PC-3 (cell line): ENCODE results near the gene ADAMTS9. TPM values are rescaled to one million over a fixed set of nuclear protein-coding genes. Genes with fewer than 3 reads are reported as not detected.

Source experiments
- ATAC-seq: fragments of 200-7000 bp; cut with Tn5 transposase; 2 replicates; pipeline ENCODE4 v1.9.1; 2020; ENCODE audit warnings: mild to moderate bottlenecking, moderate library complexity
- BruUV-seq: library from RNA; stranded (reverse); fragments of 400-500 nt; replicated peaks from 2 replicates; lab custom pipeline; 2021; lab: Mats Ljungman, UMichigan
- CTCF ChIA-PET: fragments of 300-600 bp; sonication (Branson Sonifier 250); formaldehyde crosslinking; loops from one replicate; lab custom pipeline; 2022; ENCODE audit warnings: antibody characterized with exemption; lab: Charles Lee
- POLR2A ChIA-PET: fragments of 300-600 bp; sonication (Branson Sonifier 250); formaldehyde crosslinking; loops from one replicate; lab custom pipeline; 2022; ENCODE audit warnings: antibody characterized with exemption; ENCODE audit not compliant: unreplicated experiment; lab: Charles Lee
- DNase-seq: peaks from one replicate; pipeline ENCODE4 v3.0.0-alpha.2; 2015
- H2AFZ ChIP-seq: fragments of 300-600 bp; sonication (generic); 2 replicates; pipeline ENCODE4 v1.6.0; 2016; ENCODE audit warnings: antibody characterized with exemption, low read length
- H3F3A ChIP-seq: fragments of 300-600 bp; sonication (generic); one replicate; pipeline ENCODE4 v1.6.0; 2017; ENCODE audit warnings: antibody characterized with exemption, low read length, control low read depth, mild to moderate bottlenecking; ENCODE audit not compliant: unreplicated experiment
- H3K27ac ChIP-seq: fragments of 300-600 bp; sonication (generic); 2 replicates; pipeline ENCODE4 v1.5.1; 2016; ENCODE audit warnings: mild to moderate bottlenecking, low read length
- H3K27me3 ChIP-seq: fragments of 300-600 bp; sonication (generic); 2 replicates; pipeline ENCODE4 v1.6.1; 2016; ENCODE audit warnings: low read length, mixed read lengths
- H3K36me3 ChIP-seq: fragments of 300-600 bp; sonication (generic); 2 replicates; pipeline ENCODE4 v1.6.1; 2016; ENCODE audit warnings: low read depth, mixed run types, low read length, mixed read lengths
- H3K4me1 ChIP-seq: fragments of 300-600 bp; sonication (generic); 2 replicates; pipeline ENCODE4 v1.5.1; 2016; ENCODE audit warnings: low read length; ENCODE audit not compliant: insufficient read depth
- H3K4me2 ChIP-seq: fragments of 300-600 bp; sonication (generic); 2 replicates; pipeline ENCODE4 v1.6.0; 2016; ENCODE audit warnings: low read length
- H3K4me3 ChIP-seq: fragments of 300-600 bp; sonication (generic); 2 replicates; pipeline ENCODE4 v1.5.1; 2016; ENCODE audit warnings: mild to moderate bottlenecking, low read length, mixed read lengths
- H3K79me2 ChIP-seq: fragments of 300-600 bp; sonication (generic); 2 replicates; pipeline ENCODE4 v1.6.1; 2017; ENCODE audit warnings: low read length, mixed read lengths
- H3K9ac ChIP-seq: fragments of 300-600 bp; sonication (generic); 2 replicates; pipeline ENCODE4 v1.6.0; 2016; ENCODE audit warnings: mild to moderate bottlenecking, low read length
- H3K9me2 ChIP-seq: fragments of 300-600 bp; sonication (generic); replicated peaks from 2 replicates; pipeline ENCODE4 v1.6.1; 2016; ENCODE audit warnings: mixed run types, low read length, mixed read lengths
- H3K9me3 ChIP-seq: fragments of 300-600 bp; sonication (generic); 2 replicates; pipeline ENCODE4 v1.6.1; 2016; ENCODE audit warnings: low read length, mixed read lengths
- H4K20me1 ChIP-seq: fragments of 300-600 bp; sonication (generic); 2 replicates; pipeline ENCODE4 v1.6.1; 2016; ENCODE audit warnings: low read length, mixed read lengths
- EZH2 ChIP-seq: fragments of 300-600 bp; sonication (generic); IDR thresholded peaks from one replicate; pipeline ENCODE4 v1.6.1; 2017; ENCODE audit warnings: antibody characterized with exemption, mild to moderate bottlenecking, low read length; ENCODE audit not compliant: unreplicated experiment
- EZH2phosphoT487 ChIP-seq: fragments of 300-600 bp; sonication (generic); IDR thresholded peaks from 2 replicates; pipeline ENCODE4 v1.6.1; 2018; ENCODE audit warnings: mild to moderate bottlenecking, antibody characterized with exemption, low read length, borderline replicate concordance
- intact Hi-C: fragments of 100-400 bp; cut with micrococcal nuclease; formaldehyde crosslinking; loops from 2 replicates; pipeline ENCODE4 v1.9.0; 2023
- total RNA-seq: library from RNA; depleted of rRNA; stranded (reverse); fragments of >200 nt; gene quantifications from 2 replicates; pipeline ENCODE4 v1.2.3, GENCODE V29; 2014
- TF ChIP-seq, protein P1 (sequence below): fragments of 300-600 bp; sonication (generic); conservative IDR thresholded peaks from 2 replicates; pipeline ENCODE4 v1.5.1; 2017; ENCODE audit warnings: antibody characterized with exemption, low read depth, mild to moderate bottlenecking, low read length

Gene ADAMTS9
- total RNA-seq, 1 experiment from 2014 or later = 0.55 TPM

DNA sequence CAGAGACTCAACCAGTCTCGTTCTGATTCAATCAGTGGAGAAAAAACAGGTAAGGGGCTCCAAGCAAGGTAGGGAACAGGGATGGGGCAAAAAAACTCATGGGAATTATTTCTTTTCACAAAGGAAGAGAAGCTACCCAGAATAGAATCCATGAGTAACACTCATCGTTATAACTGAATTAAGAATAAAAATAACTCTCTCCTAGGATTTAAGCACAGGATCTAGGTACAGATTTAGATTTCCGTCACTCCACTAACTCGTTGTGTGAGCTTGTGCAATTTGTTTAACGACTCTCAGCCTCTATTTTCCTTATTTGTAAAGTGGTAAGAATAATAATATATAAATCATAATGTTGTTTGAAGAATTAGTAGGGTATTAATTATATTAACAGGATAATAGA, 68.6 kb downstream of the ADAMTS9 start:
- Histone ChIP-seq H3K27ac (no peak overlapping the region), H3K9me2 (no peaks in the 10 kb centered on the region), H3K36me3 (no peaks in the 10 kb centered on the region), H3K79me2 (no peaks in the 10 kb centered on the region), H3K27me3 (no peaks in the 10 kb centered on the region), H3K4me2 (no peak overlapping the region), H3K4me3 (no peak overlapping the region), H2AFZ (no peak overlapping the region), H3K4me1 (no peaks in the 10 kb centered on the region), H3F3A (no peaks in the 10 kb centered on the region), H3K9ac (no peak overlapping the region), H4K20me1 (no peaks in the 10 kb centered on the region), H3K9me3 (no peaks in the 10 kb centered on the region)
- DNase-seq (no peak), ATAC-seq (no peak)
- TF ChIP-seq, protein P1, sequence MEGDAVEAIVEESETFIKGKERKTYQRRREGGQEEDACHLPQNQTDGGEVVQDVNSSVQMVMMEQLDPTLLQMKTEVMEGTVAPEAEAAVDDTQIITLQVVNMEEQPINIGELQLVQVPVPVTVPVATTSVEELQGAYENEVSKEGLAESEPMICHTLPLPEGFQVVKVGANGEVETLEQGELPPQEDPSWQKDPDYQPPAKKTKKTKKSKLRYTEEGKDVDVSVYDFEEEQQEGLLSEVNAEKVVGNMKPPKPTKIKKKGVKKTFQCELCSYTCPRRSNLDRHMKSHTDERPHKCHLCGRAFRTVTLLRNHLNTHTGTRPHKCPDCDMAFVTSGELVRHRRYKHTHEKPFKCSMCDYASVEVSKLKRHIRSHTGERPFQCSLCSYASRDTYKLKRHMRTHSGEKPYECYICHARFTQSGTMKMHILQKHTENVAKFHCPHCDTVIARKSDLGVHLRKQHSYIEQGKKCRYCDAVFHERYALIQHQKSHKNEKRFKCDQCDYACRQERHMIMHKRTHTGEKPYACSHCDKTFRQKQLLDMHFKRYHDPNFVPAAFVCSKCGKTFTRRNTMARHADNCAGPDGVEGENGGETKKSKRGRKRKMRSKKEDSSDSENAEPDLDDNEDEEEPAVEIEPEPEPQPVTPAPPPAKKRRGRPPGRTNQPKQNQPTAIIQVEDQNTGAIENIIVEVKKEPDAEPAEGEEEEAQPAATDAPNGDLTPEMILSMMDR = no peak
- TF ChIP-seq EZH2phosphoT487 = no peak
- no peak for TF ChIP-seq EZH2
- POLR2A ChIA-PET = no interaction called here
- CTCF ChIA-PET = no interaction called here
- no TSS peak for BruUV-seq
- intact Hi-C loops = no loop called here

DNA sequence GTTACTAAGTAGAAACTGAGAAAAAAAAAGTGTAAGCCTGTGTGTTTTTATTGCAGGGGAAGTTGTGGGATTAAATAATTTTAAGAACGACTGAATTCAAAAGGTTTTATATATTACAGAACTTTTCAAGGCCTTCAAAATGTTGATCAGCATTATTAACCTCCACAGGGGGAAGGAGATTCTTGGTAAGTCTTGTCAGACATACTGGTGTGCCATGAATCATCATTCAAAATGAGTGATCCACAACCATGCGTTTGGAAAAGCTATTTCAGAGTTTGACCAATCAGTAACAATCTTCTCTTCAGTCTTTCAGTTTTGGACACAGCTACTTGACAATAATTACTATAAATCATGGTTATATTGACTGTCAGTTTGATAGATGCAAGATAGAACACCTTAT, 70.2 kb downstream of the ADAMTS9 start:
- Histone ChIP-seq H3K4me3 (no peak overlapping the region), H4K20me1 (no peaks in the 10 kb centered on the region), H3K27ac (no peak overlapping the region), H3K36me3 (no peaks in the 10 kb centered on the region), H3K4me1 (no peaks in the 10 kb centered on the region), H3K27me3 (no peaks in the 10 kb centered on the region), H3K4me2 (no peak overlapping the region), H3K9ac (no peak overlapping the region), H3F3A (no peaks in the 10 kb centered on the region), H3K9me2 (no peaks in the 10 kb centered on the region), H3K79me2 (no peaks in the 10 kb centered on the region), H2AFZ (no peak overlapping the region), H3K9me3 (no peaks in the 10 kb centered on the region)
- intact Hi-C loops = no loop called here
- DNase-seq (no peak), ATAC-seq (no peak)
- ChIA-PET POLR2A (no interaction called here), CTCF (no interaction called here)
- no TSS peak for BruUV-seq
- TF ChIP-seq EZH2 = no peak
- TF ChIP-seq EZH2phosphoT487 = no peak
- TF ChIP-seq, protein P1 = no peak

DNA sequence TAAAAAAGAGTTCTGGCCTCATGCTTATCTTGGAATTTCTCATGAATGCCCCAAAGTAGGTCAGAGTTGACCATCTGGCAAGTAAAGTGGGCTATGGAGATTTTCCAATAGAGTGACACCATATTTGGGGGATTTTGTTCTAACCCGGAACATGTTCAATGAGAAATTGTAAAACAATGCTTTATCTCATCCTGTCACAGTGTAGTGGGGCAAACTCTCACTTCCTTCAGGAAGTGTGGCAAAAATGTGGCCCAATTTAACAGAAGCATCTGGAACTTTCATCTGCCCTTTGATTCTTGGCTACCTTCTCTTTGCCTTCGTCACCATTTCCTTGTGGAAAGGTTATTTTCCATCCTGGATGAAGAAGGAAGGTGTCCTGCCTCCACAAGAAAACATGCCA, 70.8 kb downstream of the ADAMTS9 start:
- CTCF ChIA-PET = no interaction called here
- no peak overlapping the region for H3K4me2 ChIP-seq

More for the DNA sequence above, 70.8 kb downstream of the ADAMTS9 start:
- H2AFZ ChIP-seq = no peak overlapping the region
- no peaks in the 10 kb centered on the region for H3K36me3 ChIP-seq
- TF ChIP-seq, protein P1 = no peak
- TF ChIP-seq EZH2phosphoT487 (no peak), EZH2 (no peak)
- no peaks in the 10 kb centered on the region for H3K4me1 ChIP-seq
- no peaks in the 10 kb centered on the region for H4K20me1 ChIP-seq
- H3K27me3 ChIP-seq = no peaks in the 10 kb centered on the region
- intact Hi-C loops = no loop called here
- no peak for ATAC-seq
- no peak overlapping the region for H3K9ac ChIP-seq
- no peak for DNase-seq
- H3K4me3 ChIP-seq = no peak overlapping the region
- H3K9me2 ChIP-seq = no peaks in the 10 kb centered on the region
- no peaks in the 10 kb centered on the region for H3K79me2 ChIP-seq
- POLR2A ChIA-PET = no interaction called here
- BruUV-seq = no TSS peak
- H3K27ac ChIP-seq = no peak overlapping the region
- no peaks in the 10 kb centered on the region for H3F3A ChIP-seq
- no peaks in the 10 kb centered on the region for H3K9me3 ChIP-seq
